ENCODE data around the gene EHMT2.
"Not testable (repeated sequence)": the region's sequence is repeated elsewhere in the genome, so short reads cannot be mapped to it uniquely, and the experiment has no call there.

The EHMT2 gene

DNA sequence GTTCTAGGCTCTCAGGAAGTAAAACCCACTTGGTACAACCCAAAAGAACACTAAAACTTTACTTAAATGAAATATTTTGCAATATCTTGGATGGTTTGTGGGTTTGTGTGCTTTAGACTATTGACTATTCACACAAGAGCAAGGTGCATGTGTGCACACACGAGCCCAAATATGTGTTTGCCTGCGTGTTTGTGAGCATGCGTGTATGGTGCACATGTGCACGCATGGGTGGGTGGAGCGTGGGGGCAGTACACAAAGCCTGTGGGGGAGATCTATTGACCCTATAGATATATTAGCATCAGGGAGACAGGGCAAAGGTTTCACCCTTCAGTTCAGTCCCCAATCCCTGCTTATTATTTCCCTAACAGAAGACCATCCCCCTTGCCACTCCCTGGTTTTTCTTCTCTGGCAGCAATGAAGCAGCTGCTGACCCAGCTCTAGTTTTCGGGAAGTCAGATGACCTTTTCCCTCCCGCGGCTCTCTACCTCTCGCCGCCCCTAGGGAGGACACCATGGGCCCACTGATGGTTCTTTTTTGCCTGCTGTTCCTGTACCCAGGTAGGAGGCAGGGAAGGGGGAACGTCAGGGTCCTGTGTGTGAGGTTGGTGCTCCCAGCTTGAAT lies 29.9 kb upstream of the EHMT2 start, which contains the start of gene C2:
C2 (plus strand) TSS at position 476 of the 621 bp plus-strand sequence; CDS start at position 512, 36 bp downstream.
- Mint-ChIP-seq H3K27me3 (no peaks in the 10 kb centered on the region), H3K36me3 (ENCODE audit: low read depth) (no peaks in the 10 kb centered on the region), H3K4me1 (no peaks in the 10 kb centered on the region), H3K9me3 (no peaks in the 10 kb centered on the region), H3K27ac (no peak within 1 kb of the TSS), H3K4me3 (no peak within 1 kb of the TSS)
- ATAC-seq, result no peak
- DNase-seq, result no peak

DNA sequence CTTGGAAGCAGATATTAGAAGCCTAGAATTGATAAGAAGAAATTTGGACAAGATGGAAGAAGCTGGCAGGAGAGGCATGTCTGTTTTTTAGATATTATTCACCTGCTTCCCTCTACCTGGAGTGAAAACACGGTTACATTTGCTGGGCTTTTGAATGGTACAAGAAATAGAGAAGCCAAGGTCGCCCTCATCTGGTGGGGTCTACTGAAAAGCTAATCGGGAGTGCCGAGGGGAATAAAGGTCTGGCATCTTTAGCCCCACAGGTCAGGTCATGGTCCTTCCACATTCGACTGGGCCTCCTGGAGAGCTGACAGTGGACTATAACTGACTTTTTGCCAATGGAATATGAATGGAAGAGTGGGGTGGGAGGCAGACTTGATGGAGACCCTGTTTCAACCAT lies 25.4 kb upstream of the EHMT2 start:
- Mint-ChIP-seq H3K27me3 (no peaks in the 10 kb centered on the region), H3K9me3 (no peaks in the 10 kb centered on the region), H3K4me1 (no peaks in the 10 kb centered on the region), H3K27ac (no peak overlapping the region), H3K36me3 (ENCODE audit: low read depth) (no peaks in the 10 kb centered on the region), H3K4me3 (no peak overlapping the region)
- no peak for ATAC-seq
- DNase-seq, result peak; percentile 32

DNA sequence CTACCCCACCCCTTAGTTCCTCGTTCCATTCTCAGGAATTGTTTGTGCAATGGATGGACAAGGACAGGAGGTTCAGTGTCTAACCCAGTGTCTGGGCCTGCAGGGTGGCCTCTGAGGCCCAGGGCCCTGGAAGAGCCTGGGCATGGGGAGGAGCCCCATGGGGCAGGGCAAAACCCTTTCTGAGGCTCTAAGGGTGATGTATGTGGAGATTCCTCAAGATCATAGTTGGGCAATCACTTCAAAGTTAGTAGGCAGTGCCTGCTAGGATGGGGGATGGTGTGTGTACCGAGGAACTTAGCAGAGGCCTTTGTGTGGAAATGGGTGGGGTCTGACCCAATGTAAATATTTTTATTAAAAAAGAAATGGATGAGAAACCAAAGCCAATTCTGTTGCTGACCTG lies 23.3 kb upstream of the EHMT2 start:
- H3K27me3 Mint-ChIP-seq, result peaks cover 2% of the 10 kb centered on the region

DNA sequence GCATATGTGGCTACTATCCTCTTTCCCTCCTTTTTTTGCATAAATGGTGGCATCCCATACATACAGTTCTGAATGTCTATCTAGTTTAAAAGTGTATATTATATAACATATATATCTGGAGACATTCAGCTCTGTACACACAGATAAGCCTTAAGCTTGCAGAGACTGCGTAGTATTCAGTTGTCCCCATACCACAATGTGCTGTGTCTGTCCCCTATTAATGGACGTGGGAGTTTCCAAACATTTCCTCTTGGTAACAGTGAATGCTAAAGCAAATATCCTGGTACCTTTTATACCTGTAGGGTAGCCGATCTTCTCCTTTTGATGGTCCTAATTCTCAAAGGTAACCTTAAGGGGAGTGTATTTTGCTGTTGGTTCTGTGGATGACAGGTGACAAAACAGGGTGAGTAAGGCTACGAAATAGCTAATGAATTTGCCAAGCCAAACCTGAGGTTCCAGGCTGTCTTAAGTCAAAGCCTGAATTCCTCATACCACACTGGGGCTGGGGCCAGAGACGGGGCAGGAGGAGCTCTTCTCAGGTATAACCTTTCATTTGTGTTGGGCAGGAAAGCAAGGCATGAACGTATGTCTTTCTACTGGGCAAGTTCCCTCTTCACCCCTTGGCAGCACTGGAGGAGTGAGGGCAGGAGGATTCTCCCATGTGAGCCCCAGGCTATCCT lies 22.3 kb upstream of the EHMT2 start:
- ATAC-seq (no peak), DNase-seq (no peak)
- H3K27ac Mint-ChIP-seq, result no peak overlapping the region
- no peaks in the 10 kb centered on the region for H3K36me3 Mint-ChIP-seq (ENCODE audit: low read depth)
- no peaks in the 10 kb centered on the region for H3K9me3 Mint-ChIP-seq
- no peaks in the 10 kb centered on the region for H3K4me1 Mint-ChIP-seq
- H3K27me3 Mint-ChIP-seq, result peaks cover 5% of the 10 kb centered on the region
- no peak overlapping the region for H3K4me3 Mint-ChIP-seq

More for the DNA sequence above, 23.3 kb upstream of the EHMT2 start:
- H3K4me3 Mint-ChIP-seq, result no peak overlapping the region
- no peak overlapping the region for H3K27ac Mint-ChIP-seq
- no peaks in the 10 kb centered on the region for H3K4me1 Mint-ChIP-seq
- no peaks in the 10 kb centered on the region for H3K9me3 Mint-ChIP-seq
- H3K36me3 Mint-ChIP-seq (ENCODE audit: low read depth), result no peaks in the 10 kb centered on the region
- no peak for DNase-seq
- no peak for ATAC-seq

DNA sequence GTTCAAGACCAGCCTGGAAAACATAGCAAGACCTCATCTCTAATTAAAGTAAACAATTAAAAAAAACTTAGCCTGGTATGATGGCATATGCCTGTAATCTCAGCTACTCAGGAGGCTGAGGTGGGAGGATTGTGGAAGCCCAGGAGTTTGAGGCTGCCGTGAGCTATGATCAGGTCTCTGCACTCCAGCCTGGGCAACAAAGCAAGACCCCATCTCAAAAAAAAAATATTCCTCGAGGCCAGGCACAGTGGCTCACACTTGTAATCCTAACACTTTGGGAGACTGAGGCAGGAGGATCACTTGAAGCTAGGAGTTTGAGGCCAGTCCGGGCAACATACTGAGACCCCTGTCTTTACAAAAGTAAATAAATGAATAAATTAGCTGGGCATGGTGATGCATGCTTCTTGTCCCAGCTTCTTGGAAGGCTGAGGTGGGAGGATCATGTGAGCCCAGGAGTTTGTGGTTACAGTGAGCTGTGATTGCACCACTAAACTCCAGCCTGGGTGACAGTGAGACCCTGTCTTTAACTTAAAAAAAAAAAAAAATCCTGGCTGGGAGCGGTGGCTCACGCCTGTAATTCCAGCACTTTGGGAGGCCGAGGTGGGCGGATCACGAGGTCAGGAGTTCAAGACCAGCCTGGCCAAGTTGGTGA lies 20.7 kb upstream of the EHMT2 start:
- ATAC-seq (no peak), DNase-seq (no peak)
- Mint-ChIP-seq H3K4me3 (no peak overlapping the region), H3K9me3 (no peaks in the 10 kb centered on the region), H3K27ac (no peak overlapping the region), H3K4me1 (no peaks in the 10 kb centered on the region), H3K27me3 (peaks cover 5% of the 10 kb centered on the region), H3K36me3 (ENCODE audit: low read depth) (no peaks in the 10 kb centered on the region)

DNA sequence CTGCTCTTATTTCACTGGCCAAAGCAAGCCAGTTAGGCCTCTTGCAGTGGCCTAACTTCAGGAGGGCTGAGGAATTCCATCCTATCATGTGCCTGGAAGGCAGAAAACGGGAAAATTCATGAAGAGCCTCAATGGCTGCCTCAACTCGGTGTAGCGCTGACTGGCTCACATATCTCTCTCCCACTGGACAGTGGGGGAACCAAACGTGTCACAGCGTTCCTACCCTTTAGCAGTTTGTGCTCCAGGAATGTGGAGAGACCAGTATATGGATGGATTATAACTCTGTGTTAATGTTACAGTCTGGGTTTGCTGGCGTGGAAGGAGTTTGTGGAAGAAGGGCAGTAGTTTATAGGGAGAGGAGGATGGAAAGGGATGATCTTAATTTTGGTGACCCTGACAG lies 18.3 kb upstream of the EHMT2 start:
- Mint-ChIP-seq H3K9me3 (no peaks in the 10 kb centered on the region), H3K36me3 (ENCODE audit: low read depth) (no peaks in the 10 kb centered on the region), H3K27me3 (peaks cover 7% of the 10 kb centered on the region), H3K4me1 (peaks cover 10% of the 10 kb centered on the region), H3K4me3 (no peak overlapping the region), H3K27ac (no peak overlapping the region)
- DNase-seq (no peak), ATAC-seq (no peak)

DNA sequence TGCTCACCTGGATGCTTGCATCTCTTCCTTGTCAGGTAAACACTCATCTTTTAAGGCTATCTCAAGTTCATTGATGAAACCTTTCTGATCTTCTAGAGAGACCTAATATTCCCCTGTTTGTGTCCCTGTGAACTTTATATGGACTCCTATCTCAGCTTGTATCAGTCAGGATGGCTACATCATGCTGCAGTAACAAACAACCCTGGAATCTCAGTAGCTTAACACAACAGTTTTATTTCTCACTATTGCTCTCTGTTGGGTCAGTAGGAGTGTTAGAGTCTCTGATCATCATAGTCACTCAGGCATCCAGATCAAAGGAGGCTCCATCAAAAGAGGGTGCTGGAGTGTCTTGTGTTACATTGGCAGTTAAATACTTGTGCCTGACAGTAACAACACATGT lies 17.9 kb upstream of the EHMT2 start:
- Mint-ChIP-seq H3K4me3 (no peak overlapping the region), H3K27ac (no peak overlapping the region), H3K9me3 (no peaks in the 10 kb centered on the region), H3K36me3 (ENCODE audit: low read depth) (no peaks in the 10 kb centered on the region), H3K27me3 (peaks cover 7% of the 10 kb centered on the region), H3K4me1 (peaks cover 11% of the 10 kb centered on the region)
- DNase-seq, result no peak
- ATAC-seq, result no peak

DNA sequence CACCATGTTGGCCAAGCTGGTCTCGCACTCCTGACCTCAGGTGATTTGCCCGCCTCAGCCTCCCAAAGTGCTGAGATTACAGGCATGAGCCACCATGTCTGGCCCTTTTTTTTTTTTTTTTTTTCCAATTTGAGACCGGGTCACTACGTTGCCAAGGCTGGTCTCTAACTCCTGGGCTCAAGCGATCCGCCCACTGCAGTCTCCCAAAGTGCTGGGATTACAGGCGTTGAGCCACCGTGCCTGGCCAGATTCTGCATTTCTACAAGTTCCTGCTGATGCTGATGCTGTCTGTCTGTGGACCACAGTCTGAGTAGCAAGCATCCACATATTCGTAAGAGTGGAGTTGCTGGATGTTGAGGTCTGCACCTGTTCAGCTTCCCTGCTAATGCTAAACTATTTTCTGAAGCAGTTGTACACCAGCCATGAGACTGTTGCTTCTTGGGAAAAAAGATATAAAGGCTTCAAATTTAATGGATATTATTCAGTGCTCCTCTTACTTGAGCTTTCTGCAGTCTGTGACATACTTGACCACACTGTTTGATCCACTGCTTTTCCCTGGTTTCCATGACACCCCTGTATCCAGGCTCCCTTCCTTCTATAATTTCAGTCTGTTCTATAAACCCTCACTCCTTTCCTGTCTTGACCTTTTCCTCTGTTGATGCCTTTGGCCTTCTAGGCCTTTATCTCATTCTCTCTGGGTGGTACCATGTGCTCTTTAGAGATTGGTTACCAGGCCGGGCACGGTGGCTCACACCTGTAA lies 14.5 kb upstream of the EHMT2 start:
- no peak for ATAC-seq
- no peak for DNase-seq
- Mint-ChIP-seq H3K4me3 (no peak overlapping the region), H3K36me3 (ENCODE audit: low read depth) (no peaks in the 10 kb centered on the region), H3K9me3 (no peaks in the 10 kb centered on the region), H3K4me1 (peaks cover 19% of the 10 kb centered on the region), H3K27ac (no peak overlapping the region), H3K27me3 (peaks cover 13% of the 10 kb centered on the region)

DNA sequence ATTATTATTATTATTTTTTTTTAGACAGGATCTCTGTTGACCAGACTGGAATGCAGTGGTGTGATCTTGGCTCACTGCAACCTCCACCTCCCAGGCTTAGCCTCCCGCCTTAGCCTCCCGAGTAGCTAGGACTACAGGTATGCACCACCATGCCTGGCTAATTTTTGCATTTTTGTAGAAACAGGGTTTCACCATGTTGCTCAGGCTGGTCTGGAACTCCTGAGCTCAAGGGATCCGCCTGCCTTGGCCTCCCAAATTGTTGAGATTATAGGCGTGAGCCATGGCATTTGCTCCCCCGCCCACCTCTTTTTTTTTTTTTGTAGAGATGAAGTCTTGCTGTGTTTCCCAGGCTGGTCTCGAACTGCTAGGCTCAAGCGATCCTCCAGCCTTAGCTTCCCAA lies 11.8 kb upstream of the EHMT2 start:
- H3K27ac Mint-ChIP-seq; DNase-seq; H3K9me3 Mint-ChIP-seq; H3K4me3 Mint-ChIP-seq; H3K36me3 Mint-ChIP-seq (ENCODE audit: low read depth); ATAC-seq: not testable (repeated sequence)
- Mint-ChIP-seq H3K4me1 (peaks cover 19% of the 10 kb centered on the region), H3K27me3 (peaks cover 13% of the 10 kb centered on the region)

DNA sequence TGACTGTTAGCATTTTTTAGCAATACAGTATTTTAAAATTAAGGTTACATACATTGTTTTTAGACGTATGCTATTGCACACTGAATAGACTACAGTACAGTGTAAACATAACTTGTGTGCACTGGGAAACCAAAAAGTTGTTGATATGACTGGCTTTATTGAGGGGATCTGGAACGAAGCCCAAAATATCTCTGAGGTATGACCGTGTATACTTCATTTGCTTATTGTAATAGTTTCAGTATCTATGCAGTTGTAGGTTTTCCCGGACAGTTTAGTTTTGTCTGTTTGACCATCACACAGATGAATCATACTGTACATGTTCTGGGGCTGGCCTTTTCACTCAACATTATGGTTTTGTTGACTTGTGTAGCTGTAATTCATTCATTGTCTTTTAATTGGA lies 11.3 kb upstream of the EHMT2 start:
- Mint-ChIP-seq H3K4me1 (peaks cover 19% of the 10 kb centered on the region), H3K36me3 (ENCODE audit: low read depth) (no peaks in the 10 kb centered on the region), H3K4me3 (no peak overlapping the region), H3K27ac (no peak overlapping the region), H3K9me3 (no peaks in the 10 kb centered on the region), H3K27me3 (peaks cover 13% of the 10 kb centered on the region)
- ATAC-seq (peak; percentile 18), DNase-seq (no peak)

DNA sequence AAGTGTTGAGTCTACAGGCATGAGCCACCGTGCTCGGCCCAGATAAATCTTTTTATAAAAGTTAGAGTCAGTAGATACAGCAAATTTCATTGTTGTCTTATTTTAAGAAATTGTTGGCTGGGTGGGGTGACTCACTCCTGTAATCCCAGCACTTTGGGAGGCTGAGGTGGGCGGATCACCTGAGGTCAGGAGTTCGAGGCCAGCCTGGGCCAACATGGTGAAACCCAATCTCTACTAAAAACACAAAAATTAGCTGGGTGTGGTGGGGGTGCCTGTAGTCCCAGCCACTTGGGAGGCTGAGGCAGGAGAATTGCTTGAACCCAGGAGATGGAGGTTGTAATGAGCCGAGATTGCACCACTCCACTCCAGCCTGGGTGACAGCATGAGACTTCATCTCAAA lies 10.8 kb upstream of the EHMT2 start:
- H3K36me3 Mint-ChIP-seq (ENCODE audit: low read depth), result not testable (repeated sequence)

DNA sequence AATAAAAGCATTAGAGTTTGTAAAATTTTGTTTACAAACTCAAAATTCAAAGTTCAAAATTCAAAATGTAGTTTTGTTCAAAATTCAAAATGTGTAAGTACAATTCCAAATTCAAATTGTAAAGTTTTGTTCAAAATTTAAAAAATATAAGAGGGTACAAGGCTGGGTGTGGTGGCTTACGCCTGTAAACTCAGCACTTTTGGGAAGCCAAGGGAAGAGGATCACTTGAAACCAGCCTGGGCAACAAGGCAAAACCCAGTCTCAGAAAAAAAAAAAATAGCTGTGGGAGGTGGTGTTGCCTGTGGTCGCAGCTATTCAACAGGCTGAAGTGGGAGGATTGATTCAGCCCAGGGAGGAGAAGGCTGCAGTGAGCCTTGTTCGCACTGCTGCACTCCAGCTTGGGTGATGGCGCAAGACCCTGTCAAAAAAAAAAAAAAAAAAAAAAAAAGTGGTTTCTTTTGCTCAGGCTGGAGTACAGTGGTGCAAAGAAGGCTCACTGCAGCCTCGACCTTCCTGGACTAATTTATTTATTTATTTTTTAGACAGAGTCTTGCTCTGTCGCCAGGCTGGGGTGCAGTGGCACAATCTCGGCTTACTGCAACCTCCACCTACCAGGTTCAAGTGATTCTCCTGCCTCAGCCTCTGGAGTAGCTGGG lies 9.8 kb upstream of the EHMT2 start:
- Mint-ChIP-seq H3K4me1 (peaks cover 26% of the 10 kb centered on the region), H3K4me3 (no peak overlapping the region), H3K27ac (no peak overlapping the region), H3K27me3 (peaks cover 12% of the 10 kb centered on the region), H3K9me3 (no peaks in the 10 kb centered on the region), H3K36me3 (ENCODE audit: low read depth) (no peaks in the 10 kb centered on the region)
- DNase-seq, result no peak
- peak; percentile 45 for ATAC-seq

More for the DNA sequence above, 10.8 kb upstream of the EHMT2 start:
- DNase-seq, H3K9me3 Mint-ChIP-seq, ATAC-seq, H3K27ac Mint-ChIP-seq, H3K4me3 Mint-ChIP-seq: not testable (repeated sequence)
- Mint-ChIP-seq H3K27me3 (peaks cover 13% of the 10 kb centered on the region), H3K4me1 (peaks cover 19% of the 10 kb centered on the region)

DNA sequence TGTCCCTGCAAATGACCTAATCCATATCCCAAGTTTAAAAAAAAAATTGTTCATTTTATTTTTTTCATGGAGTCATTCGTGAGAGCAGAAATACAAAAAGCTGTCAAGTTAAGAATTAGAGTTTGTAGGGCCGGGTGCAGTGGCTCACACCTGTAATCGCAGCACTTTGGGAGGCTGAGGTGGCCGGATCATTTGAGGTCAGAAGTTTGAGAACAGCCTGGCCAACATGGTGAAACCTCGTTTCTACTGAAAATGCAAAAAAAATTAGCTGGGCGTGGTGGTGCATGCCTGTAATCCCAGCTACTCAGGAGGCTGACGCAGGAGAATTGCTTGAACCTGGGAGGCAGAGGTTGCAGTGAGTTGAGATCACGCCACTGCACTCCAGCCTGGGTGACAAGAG lies 9.2 kb upstream of the EHMT2 start:
- not testable (repeated sequence) for H3K27ac Mint-ChIP-seq; DNase-seq; H3K4me3 Mint-ChIP-seq; H3K9me3 Mint-ChIP-seq; ATAC-seq; H3K36me3 Mint-ChIP-seq (ENCODE audit: low read depth)
- Mint-ChIP-seq H3K4me1 (peaks cover 21% of the 10 kb centered on the region), H3K27me3 (peaks cover 11% of the 10 kb centered on the region)

DNA sequence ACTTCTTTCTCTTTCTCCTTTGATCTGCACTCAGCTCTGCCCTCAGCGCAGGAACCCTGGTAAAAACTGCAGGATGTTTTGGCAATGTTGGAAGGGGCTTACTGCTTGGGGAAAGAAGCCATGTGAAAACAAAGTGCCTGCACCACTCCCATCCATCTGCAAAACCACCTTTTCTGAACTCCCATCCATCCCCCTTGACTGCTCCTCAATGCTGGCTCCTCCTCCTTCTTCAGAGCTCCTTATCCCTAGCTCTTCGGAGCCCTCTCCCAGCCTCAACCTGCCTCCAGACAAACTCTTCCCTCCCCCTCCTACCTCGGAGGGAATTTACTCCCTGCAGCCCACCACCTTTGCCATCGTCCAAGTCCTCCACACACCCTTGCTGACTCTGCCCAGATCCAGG lies 8.6 kb upstream of the EHMT2 start:
- H3K27me3 Mint-ChIP-seq, result peaks cover 11% of the 10 kb centered on the region
- ATAC-seq (no peak), DNase-seq (no peak)
- no peak overlapping the region for H3K27ac Mint-ChIP-seq
- no peak overlapping the region for H3K4me3 Mint-ChIP-seq
- no peaks in the 10 kb centered on the region for H3K36me3 Mint-ChIP-seq (ENCODE audit: low read depth)
- H3K9me3 Mint-ChIP-seq, result no peaks in the 10 kb centered on the region
- peaks cover 17% of the 10 kb centered on the region for H3K4me1 Mint-ChIP-seq
